Activated naive CD4-positive, alpha-beta T cell treated with anti-CD3 and anti-CD28 coated beads, Interleukin-2, amount 10 ng/mL, durations not matched to agents 7 days and 5 days (primary cell): ENCODE measurements around the gene MAGEC3.

Experiments
- CTCF ChIA-PET: fragments of 350-600 bp; sonication (Branson Sonifier 250); formaldehyde crosslinking; loops from one replicate; lab custom pipeline; 2021; ENCODE audit warnings: antibody characterized with exemption; lab: Charles Lee
- DNase-seq: peaks from one replicate; pipeline ENCODE4 v3.0.0-alpha.2; 2020
- H3K27ac Mint-ChIP-seq: one replicate; pipeline ENCODE4 v1.8.0; 2021; ENCODE audit warnings: mild to moderate bottlenecking, moderate library complexity, mixed read lengths
- H3K27me3 Mint-ChIP-seq: one replicate; pipeline ENCODE4 v1.8.0; 2021; ENCODE audit warnings: mild to moderate bottlenecking, mixed read lengths
- H3K36me3 Mint-ChIP-seq: one replicate; pipeline ENCODE4 v1.8.0; 2021; ENCODE audit warnings: mixed read lengths
- H3K4me1 Mint-ChIP-seq: one replicate; pipeline ENCODE4 v1.8.0; 2021; ENCODE audit warnings: mixed read lengths
- H3K4me3 Mint-ChIP-seq: one replicate; pipeline ENCODE4 v1.8.0; 2021; ENCODE audit warnings: mild to moderate bottlenecking, moderate library complexity, mixed read lengths
- H3K9me3 Mint-ChIP-seq: one replicate; pipeline ENCODE4 v1.8.0; 2021; ENCODE audit warnings: mixed read lengths

The MAGEC3 gene

GRCh38 chrX:141904262-141904661 lies 66.1 kb downstream of the MAGEC3 start:
- H3K36me3 Mint-ChIP-seq = no peaks in the 10 kb centered on the region
- CTCF ChIA-PET = no interaction called here
- H3K9me3 Mint-ChIP-seq = peaks cover 4% of the 10 kb centered on the region
- H3K4me3 Mint-ChIP-seq = no peak overlapping the region
- no peak for DNase-seq
- no peaks in the 10 kb centered on the region for H3K27me3 Mint-ChIP-seq
- H3K27ac Mint-ChIP-seq = no peak overlapping the region
- no peaks in the 10 kb centered on the region for H3K4me1 Mint-ChIP-seq

GRCh38 chrX:141917801-141918200 lies 79.7 kb downstream of the MAGEC3 start:
- peaks cover 2% of the 10 kb centered on the region for H3K9me3 Mint-ChIP-seq
- no peak overlapping the region for H3K4me3 Mint-ChIP-seq
- DNase-seq = no peak
- CTCF ChIA-PET = no interaction called here
- no peaks in the 10 kb centered on the region for H3K36me3 Mint-ChIP-seq
- H3K27me3 Mint-ChIP-seq = no peaks in the 10 kb centered on the region
- H3K4me1 Mint-ChIP-seq = no peaks in the 10 kb centered on the region
- no peak overlapping the region for H3K27ac Mint-ChIP-seq

GRCh38 chrX:141924293-141924692 lies 86.2 kb downstream of the MAGEC3 start:
- CTCF ChIA-PET = no interaction called here
- no peaks in the 10 kb centered on the region for H3K4me1 Mint-ChIP-seq

GRCh38 chrX:141928432-141928831 lies 90.3 kb downstream of the MAGEC3 start:
- Mint-ChIP-seq H3K36me3 (no peaks in the 10 kb centered on the region), H3K4me1 (no peaks in the 10 kb centered on the region), H3K4me3 (no peak overlapping the region), H3K27ac (no peak overlapping the region), H3K27me3 (no peaks in the 10 kb centered on the region), H3K9me3 (no peaks in the 10 kb centered on the region)
- no peak for DNase-seq
- CTCF ChIA-PET = no interaction called here

More at GRCh38 chrX:141924293-141924692, 86.2 kb downstream of the MAGEC3 start:
- no peak for DNase-seq
- Mint-ChIP-seq H3K9me3 (no peaks in the 10 kb centered on the region), H3K4me3 (no peak overlapping the region), H3K27ac (no peak overlapping the region), H3K27me3 (no peaks in the 10 kb centered on the region), H3K36me3 (no peaks in the 10 kb centered on the region)

- H3K27me3 Mint-ChIP-seq = no peaks in the 10 kb centered on the region
- no peak overlapping the region for H3K4me3 Mint-ChIP-seq
- CTCF ChIA-PET = no interaction called here
- DNase-seq = no peak
- no peaks in the 10 kb centered on the region for H3K9me3 Mint-ChIP-seq
- no peaks in the 10 kb centered on the region for H3K36me3 Mint-ChIP-seq
- H3K4me1 Mint-ChIP-seq = no peaks in the 10 kb centered on the region
- H3K27ac Mint-ChIP-seq = no peak overlapping the region
These were observed 96.0 kb downstream of the MAGEC3 start for GRCh38 chrX:141934059-141934641.

GRCh38 chrX:141935645-141936044 lies 97.5 kb downstream of the MAGEC3 start:
- Mint-ChIP-seq H3K4me3 (no peak overlapping the region), H3K9me3 (no peaks in the 10 kb centered on the region), H3K27me3 (no peaks in the 10 kb centered on the region), H3K4me1 (no peaks in the 10 kb centered on the region), H3K27ac (no peak overlapping the region), H3K36me3 (no peaks in the 10 kb centered on the region)
- no peak for DNase-seq
- CTCF ChIA-PET = no interaction called here

- CTCF ChIA-PET = no interaction called here
- H3K36me3 Mint-ChIP-seq = no peaks in the 10 kb centered on the region
- no peak for DNase-seq
- no peak overlapping the region for H3K27ac Mint-ChIP-seq
- H3K27me3 Mint-ChIP-seq = no peaks in the 10 kb centered on the region
- no peaks in the 10 kb centered on the region for H3K9me3 Mint-ChIP-seq
- no peaks in the 10 kb centered on the region for H3K4me1 Mint-ChIP-seq
- H3K4me3 Mint-ChIP-seq = no peak overlapping the region
These were observed 98.0 kb downstream of the MAGEC3 start for GRCh38 chrX:141936080-141936479.

- no peaks in the 10 kb centered on the region for H3K27me3 Mint-ChIP-seq
- DNase-seq = no peak
- H3K9me3 Mint-ChIP-seq = no peaks in the 10 kb centered on the region
- H3K27ac Mint-ChIP-seq = no peak overlapping the region
- no peaks in the 10 kb centered on the region for H3K36me3 Mint-ChIP-seq
- CTCF ChIA-PET = no interaction called here
- H3K4me1 Mint-ChIP-seq = no peaks in the 10 kb centered on the region
- H3K4me3 Mint-ChIP-seq = no peak overlapping the region
These were observed 103.1 kb downstream of the MAGEC3 start for GRCh38 chrX:141941234-141941633.

- no peak for DNase-seq
- Mint-ChIP-seq H3K4me3 (no peak overlapping the region), H3K27ac (no peak overlapping the region), H3K4me1 (no peaks in the 10 kb centered on the region), H3K36me3 (no peaks in the 10 kb centered on the region), H3K9me3 (no peaks in the 10 kb centered on the region), H3K27me3 (no peaks in the 10 kb centered on the region)
- CTCF ChIA-PET = no interaction called here
These were observed 107.3 kb downstream of the MAGEC3 start for GRCh38 chrX:141945426-141945825.

GRCh38 chrX:141947350-141947749 lies 109.2 kb downstream of the MAGEC3 start:
- no peaks in the 10 kb centered on the region for H3K9me3 Mint-ChIP-seq
- CTCF ChIA-PET = no interaction called here
- H3K27me3 Mint-ChIP-seq = no peaks in the 10 kb centered on the region
- no peak overlapping the region for H3K27ac Mint-ChIP-seq
- no peaks in the 10 kb centered on the region for H3K36me3 Mint-ChIP-seq
- no peak for DNase-seq
- H3K4me3 Mint-ChIP-seq = no peak overlapping the region
- H3K4me1 Mint-ChIP-seq = no peaks in the 10 kb centered on the region
